ENCODE data around the gene PSMB7.

Gene PSMB7

DNA sequence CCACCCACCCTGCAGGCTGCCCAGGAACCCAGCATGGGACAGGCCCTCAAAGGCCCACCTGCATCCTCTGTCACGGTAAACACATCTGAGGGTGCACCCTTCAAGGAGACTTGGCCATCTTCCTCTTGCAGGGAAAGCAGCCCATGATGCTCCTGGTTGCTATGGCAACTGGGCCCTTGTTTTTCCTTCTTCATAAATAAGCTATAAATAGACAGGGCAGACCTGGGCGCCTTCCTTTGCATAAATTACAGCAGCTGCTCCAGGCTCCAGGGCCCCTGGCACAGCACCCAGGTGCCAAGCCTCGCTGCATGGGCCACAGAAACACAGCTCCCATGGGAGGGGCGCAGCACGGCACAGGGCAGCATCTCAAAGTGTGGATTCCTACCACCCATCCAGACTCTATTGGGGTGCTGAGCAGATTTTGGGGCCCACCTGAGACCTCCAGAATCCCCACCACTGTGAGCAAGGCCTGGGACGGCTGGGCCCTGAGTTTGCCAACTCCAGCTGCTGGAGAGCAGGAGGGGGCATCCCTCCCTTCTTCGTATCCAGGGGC lies 5.8 kb upstream of the PSMB7 start:
- TF ChIP-seq, protein P1, sequence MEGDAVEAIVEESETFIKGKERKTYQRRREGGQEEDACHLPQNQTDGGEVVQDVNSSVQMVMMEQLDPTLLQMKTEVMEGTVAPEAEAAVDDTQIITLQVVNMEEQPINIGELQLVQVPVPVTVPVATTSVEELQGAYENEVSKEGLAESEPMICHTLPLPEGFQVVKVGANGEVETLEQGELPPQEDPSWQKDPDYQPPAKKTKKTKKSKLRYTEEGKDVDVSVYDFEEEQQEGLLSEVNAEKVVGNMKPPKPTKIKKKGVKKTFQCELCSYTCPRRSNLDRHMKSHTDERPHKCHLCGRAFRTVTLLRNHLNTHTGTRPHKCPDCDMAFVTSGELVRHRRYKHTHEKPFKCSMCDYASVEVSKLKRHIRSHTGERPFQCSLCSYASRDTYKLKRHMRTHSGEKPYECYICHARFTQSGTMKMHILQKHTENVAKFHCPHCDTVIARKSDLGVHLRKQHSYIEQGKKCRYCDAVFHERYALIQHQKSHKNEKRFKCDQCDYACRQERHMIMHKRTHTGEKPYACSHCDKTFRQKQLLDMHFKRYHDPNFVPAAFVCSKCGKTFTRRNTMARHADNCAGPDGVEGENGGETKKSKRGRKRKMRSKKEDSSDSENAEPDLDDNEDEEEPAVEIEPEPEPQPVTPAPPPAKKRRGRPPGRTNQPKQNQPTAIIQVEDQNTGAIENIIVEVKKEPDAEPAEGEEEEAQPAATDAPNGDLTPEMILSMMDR (IDR thresholded peaks at IDR 0.05; ENCODE audit: low read length) = no peak
- TF ChIP-seq EZH2 (optimal IDR thresholded peaks at IDR 0.05; ENCODE audit: low read depth, low read length) (no peak), EZH2phosphoT487 (IDR thresholded peaks at IDR 0.05; ENCODE audit: low read length) (no peak)
- Histone ChIP-seq H3K27ac (ENCODE audit: low read length) (no peak overlapping the region), H3K27me3 (replicated peaks; ENCODE audit: insufficient read depth, low read length) (no peaks in the 10 kb centered on the region), H3K4me2 (ENCODE audit: low read depth, low read length) (no peak overlapping the region), H2AFZ (ENCODE audit: low read length) (no peak overlapping the region), H3K9ac (ENCODE audit: low read length) (no peak overlapping the region), H4K20me1 (ENCODE audit: insufficient read depth, low read length) (no peaks in the 10 kb centered on the region), H3K36me3 (replicated peaks; ENCODE audit: insufficient read depth, low read length) (no peaks in the 10 kb centered on the region), H3K79me2 (ENCODE audit: low read length) (no peaks in the 10 kb centered on the region), H3K9me3 (replicated peaks; ENCODE audit: insufficient read depth, low read length) (no peaks in the 10 kb centered on the region), H3K4me1 (ENCODE audit: low read length) (0 out of 2 replicates have a peak, but pooled peaks cover 6% of the 10 kb centered on the region), H3K4me3 (ENCODE audit: low read length) (no peak overlapping the region), H3K9me2 (replicated peaks; ENCODE audit: insufficient read depth, low read length) (no peaks in the 10 kb centered on the region), H3F3A (ENCODE audit: insufficient read depth, low read length) (no peaks in the 10 kb centered on the region)
- no peak for DNase-seq

DNA sequence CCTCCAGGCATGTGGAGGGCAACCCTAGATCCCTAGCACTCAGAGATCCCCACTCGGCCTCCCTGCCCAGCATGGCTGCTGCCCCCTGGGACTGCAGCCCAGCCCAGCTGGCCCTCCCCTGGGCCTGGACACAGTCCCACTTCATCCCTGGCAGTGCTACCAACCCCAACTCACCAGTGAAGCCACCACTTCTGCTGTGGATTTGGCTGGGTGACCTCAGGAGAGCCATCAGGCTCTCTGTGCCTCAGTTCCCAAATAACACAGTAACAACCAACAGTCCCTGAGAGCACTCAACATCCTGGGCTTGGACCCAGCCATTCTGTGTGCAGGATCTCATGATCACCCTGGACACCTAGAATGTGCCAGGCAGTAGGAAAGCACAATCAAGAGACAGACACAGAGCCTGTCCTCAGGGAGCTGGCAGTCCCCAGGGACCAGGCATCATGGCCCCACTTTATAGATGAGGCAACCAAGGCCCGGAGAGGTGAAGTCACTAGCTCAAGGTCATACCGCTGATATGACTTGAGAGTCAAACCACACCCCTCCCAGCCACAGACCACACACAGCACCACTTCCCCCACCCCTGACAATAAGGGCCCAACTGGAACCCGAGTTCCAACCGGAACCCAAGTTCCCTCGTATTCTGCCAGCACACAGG lies 4.7 kb upstream of the PSMB7 start:
- Histone ChIP-seq H2AFZ (ENCODE audit: low read length) (peak overlapping the region; percentile 83), H3K27me3 (replicated peaks; ENCODE audit: insufficient read depth, low read length) (no peaks in the 10 kb centered on the region), H3K4me2 (ENCODE audit: low read depth, low read length) (peak overlapping the region; percentile 13; the same call in 1 of the 2 replicates), H3K9me2 (replicated peaks; ENCODE audit: insufficient read depth, low read length) (no peaks in the 10 kb centered on the region), H3K9me3 (replicated peaks; ENCODE audit: insufficient read depth, low read length) (no peaks in the 10 kb centered on the region), H3K36me3 (replicated peaks; ENCODE audit: insufficient read depth, low read length) (no peaks in the 10 kb centered on the region), H3K4me1 (ENCODE audit: low read length) (0 out of 2 replicates have a peak, but pooled peaks cover 6% of the 10 kb centered on the region), H4K20me1 (ENCODE audit: insufficient read depth, low read length) (no peaks in the 10 kb centered on the region), H3K27ac (ENCODE audit: low read length) (no peak overlapping the region), H3K4me3 (ENCODE audit: low read length) (no peak overlapping the region), H3K9ac (ENCODE audit: low read length) (no peak overlapping the region), H3K79me2 (ENCODE audit: low read length) (peaks cover 3% of the 10 kb centered on the region), H3F3A (ENCODE audit: insufficient read depth, low read length) (no peaks in the 10 kb centered on the region)
- TF ChIP-seq EZH2 (optimal IDR thresholded peaks at IDR 0.05; ENCODE audit: low read depth, low read length) (no peak), EZH2phosphoT487 (IDR thresholded peaks at IDR 0.05; ENCODE audit: low read length) (no peak)
- TF ChIP-seq, protein P1 (IDR thresholded peaks at IDR 0.05; ENCODE audit: low read length) = 0 out of 2 replicates have a peak, but pooled peaks have one; percentile 15
- no peak for DNase-seq

DNA sequence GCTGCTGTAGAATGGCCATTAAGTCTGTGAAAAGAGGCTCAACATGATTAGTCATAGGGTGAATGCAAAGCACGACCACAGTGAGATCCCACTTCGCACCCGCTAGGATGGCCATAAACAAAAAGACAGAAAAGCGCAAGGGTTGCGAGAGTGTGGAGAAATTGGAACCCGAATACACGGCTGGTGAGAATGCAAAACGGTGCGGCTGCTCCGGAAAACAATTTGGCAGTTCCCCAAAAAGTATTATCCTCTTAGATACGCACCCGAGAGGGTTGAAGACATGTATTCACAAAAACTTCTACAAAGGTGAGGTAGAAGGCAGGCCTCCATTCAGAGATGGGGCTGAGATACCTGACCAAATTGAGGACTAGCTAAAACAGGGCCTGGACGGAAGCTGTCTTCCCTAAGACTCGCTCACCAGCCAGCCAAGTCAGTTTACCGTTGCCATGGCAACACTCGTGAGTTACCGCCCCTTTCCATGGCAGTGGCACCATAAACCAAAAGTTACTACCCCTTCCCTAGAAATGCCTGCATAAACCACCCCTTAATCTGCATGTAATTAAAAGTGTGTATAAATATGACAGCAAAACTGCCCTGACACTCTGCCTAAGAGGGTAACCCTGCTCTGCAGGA lies 726 bp upstream of the PSMB7 start:
- Histone ChIP-seq H3K79me2 (ENCODE audit: low read length) (peaks cover 43% of the 10 kb centered on the region), H3K27ac (ENCODE audit: low read length) (no peak overlapping the region), H3K9ac (ENCODE audit: low read length) (no peak overlapping the region), H3K36me3 (replicated peaks; ENCODE audit: insufficient read depth, low read length) (peaks cover 24% of the 10 kb centered on the region), H2AFZ (ENCODE audit: low read length) (peak overlapping the region; percentile 94), H3F3A (ENCODE audit: insufficient read depth, low read length) (no peaks in the 10 kb centered on the region), H3K4me3 (ENCODE audit: low read length) (peak overlapping the region; percentile 35), H4K20me1 (ENCODE audit: insufficient read depth, low read length) (no peaks in the 10 kb centered on the region), H3K4me1 (ENCODE audit: low read length) (peaks cover 10% of the 10 kb centered on the region), H3K4me2 (ENCODE audit: low read depth, low read length) (peak overlapping the region; percentile 68), H3K9me3 (replicated peaks; ENCODE audit: insufficient read depth, low read length) (no peaks in the 10 kb centered on the region), H3K27me3 (replicated peaks; ENCODE audit: insufficient read depth, low read length) (no peaks in the 10 kb centered on the region), H3K9me2 (replicated peaks; ENCODE audit: insufficient read depth, low read length) (no peaks in the 10 kb centered on the region)
- TF ChIP-seq EZH2phosphoT487 (IDR thresholded peaks at IDR 0.05; ENCODE audit: low read length) = no peak
- TF ChIP-seq EZH2 (optimal IDR thresholded peaks at IDR 0.05; ENCODE audit: low read depth, low read length) = no peak
- TF ChIP-seq, protein P1 (IDR thresholded peaks at IDR 0.05; ENCODE audit: low read length) = no peak
- no peak for DNase-seq

All from MM.1S (cell line).